D341Med (cell line): ENCODE results near the gene IL17RA.
A peak's percentile ranks its signal among the peaks of the same experiment; 100 is the strongest.

ENCODE experiments used
- DNase-seq: peaks from one replicate; pipeline ENCODE4 v3.0.0; 2012; ENCODE audit warnings: low spot score

IL17RA gene

DNA sequence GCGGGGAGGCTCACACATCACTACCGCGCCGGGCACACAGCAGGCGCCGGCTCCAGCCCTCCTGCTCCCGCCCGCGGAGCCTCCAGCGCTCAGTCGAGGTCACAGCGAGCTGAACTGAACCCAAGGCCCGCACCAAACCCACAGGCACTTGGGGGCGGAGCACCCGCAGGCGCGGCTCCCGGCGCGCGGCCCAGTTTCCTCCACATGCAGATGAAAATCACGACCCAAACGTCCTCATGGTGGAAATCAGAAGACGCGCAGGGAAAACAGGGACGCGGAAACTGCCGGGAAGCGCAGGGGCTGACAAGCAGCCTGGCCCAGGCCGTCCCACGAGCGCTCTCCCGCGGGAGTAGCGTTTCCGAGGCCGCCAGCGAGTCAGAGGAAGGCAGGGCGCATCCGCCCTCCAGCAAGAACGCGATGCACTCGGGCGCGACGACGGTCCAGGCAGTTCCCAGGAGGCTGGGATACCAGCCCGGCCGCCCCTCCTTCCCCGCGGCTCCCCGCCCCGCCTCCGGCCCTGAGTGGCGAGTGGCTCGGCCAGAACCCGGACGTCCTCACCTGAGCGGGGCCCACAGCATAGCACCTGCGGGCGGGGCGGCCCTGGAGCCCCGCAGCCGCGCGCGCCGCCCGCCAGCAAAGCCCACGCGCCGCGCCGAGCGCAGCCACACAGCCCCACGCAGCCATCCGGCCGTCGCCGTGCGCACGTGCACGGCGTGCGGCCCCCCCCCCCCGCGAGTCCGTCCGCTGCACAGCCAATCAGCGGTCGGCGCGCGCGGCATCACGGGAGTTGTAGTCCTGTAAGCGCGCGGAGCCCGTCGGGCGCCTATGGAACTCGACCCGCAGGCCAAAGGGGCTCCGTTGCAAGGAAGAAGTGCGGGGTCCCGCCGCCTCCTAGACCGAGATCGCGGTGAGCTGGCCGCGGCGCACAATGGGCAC lies 74.0 kb downstream of the IL17RA start, which contains the start of gene HDHD5:
TSS of gene HDHD5 (minus strand) at position 710 of the 936 bp plus-strand sequence. CDS start at position 684, 26 bp downstream.
- DNase-seq = peak; percentile 97

DNA sequence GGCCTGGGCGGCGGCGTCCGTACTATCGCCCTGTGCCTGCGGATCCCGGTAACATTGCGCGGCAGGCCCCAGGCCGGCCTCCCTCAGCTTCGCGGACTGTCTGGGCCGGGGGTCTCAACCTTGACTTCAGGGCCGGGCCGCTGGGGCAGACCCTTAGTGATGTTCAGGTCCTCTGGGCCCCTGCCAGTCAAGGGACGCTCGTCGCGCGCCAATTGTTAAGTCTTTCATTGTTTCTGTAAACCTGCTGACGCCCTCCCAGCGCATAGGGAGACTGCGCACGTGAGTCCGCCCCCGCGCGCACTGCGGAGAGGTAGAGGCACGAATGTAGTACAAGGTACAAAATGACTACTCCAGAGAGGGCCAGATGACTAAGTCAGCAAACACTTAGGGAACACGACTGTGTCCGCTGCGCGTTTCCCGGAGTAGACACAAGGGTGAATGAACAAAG lies 74.7 kb downstream of the IL17RA start:
- DNase-seq = peak; percentile 65

DNA sequence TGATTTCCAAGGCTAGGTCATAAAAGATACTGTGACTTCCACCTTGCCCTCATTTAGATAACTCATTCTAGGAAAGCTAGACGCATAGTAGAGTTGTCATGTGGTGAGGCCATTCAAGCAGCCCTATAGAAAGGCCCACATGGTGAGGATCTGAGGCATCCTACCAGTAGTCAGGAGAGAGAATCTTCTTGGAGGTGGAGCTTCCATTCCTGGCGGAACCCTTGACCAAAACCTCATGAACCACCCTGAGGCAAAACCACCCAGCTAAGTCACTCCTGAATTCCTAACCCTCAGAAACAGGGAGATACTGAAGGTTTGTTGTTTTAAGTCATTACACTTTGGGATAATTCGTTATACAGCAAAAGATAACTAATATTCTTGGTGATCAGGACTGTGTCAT lies 77.2 kb downstream of the IL17RA start:
- no peak for DNase-seq

DNA sequence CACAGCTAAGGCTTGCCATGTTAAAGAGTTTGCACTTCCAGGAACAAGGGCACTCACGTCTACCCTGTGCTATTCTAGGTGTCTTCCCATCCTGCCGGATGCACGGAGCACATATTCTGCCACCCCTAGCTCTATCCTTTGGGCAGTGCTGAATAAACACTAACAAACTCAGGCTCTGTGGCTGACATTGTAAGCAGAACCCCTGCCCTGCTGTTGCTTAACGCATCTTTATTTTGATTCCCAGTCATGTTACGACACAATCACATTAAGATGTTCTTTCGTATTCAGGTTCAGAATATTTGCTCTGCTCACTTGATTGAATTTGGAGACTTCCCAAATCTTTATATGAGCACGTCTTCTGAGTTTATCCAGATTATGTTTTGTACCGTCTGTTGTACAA lies 77.9 kb downstream of the IL17RA start:
- no peak for DNase-seq

DNA sequence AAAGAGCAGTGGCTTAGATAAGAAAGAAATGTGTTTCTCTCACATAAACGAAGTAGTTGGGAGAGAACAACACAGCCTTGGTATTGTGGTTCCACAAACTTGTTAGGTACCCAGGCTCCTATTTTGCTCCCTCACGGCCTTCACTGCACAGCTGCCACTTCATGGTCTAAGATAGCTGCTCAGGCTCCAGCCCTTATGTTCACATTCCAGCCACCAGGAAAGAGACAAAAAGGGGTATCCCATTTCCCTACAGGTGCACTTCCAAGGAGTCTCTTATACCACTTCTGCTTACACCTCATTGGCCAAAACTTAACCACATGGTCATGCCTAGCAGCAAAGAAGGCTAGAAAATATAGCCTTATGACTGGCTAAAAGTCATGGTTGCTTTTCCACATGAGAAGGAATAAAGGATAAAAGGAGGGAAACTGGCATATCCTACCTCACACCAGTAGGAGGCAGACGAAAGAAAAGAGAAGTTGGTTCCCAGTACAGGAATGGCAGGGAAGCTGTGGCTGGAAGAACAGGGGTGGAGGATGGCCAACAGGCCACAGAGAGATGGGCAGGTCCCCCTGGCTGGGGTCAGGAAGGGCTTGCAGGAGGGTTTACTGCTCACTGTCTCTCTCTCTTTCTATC lies 79.7 kb downstream of the IL17RA start:
- no peak for DNase-seq
